Tibial artery (tissue), 4 donors: Measurements from ENCODE around the gene PLAGL2.
A peak's percentile ranks its signal among the peaks of the same experiment; 100 is the strongest.

ENCODE experiments used
- DNase-seq, 2 donors: peaks; one replicate each; pipeline ENCODE4 v3.0.0-alpha.2; 2019
- H3K27ac ChIP-seq, 2 donors: fragments of 200-600 bp; sonication (generic) in 1 of 2; 1 replicate in 1 of 2; 2 replicates in 1 of 2; pipeline ENCODE4 v1.5.1; 2018 to 2019; ENCODE audit warnings: mild to moderate bottlenecking in 1 of 2
- H3K27me3 ChIP-seq, 2 donors: fragments of 200-600 bp; sonication (generic) in 1 of 2; one replicate each; pipeline versions ENCODE4 v1.5.1 to v1.6.0; 2016 to 2019
- H3K36me3 ChIP-seq, 3 donors: fragments of 200-600 bp; sonication (generic) in 2 of 3; one replicate each; pipeline ENCODE4 v1.5.1; 2016 to 2019; ENCODE audit warnings: mild to moderate bottlenecking in 2 of 3
- H3K4me1 ChIP-seq, 4 donors: fragments of 200-600 bp; sonication (generic) in 2 of 4; 1 replicate in 3 of 4; 2 replicates in 1 of 4; pipeline ENCODE4 v1.5.1; 2016 to 2019
- H3K4me3 ChIP-seq, 2 donors: fragments of 200-600 bp; sonication (generic) in 1 of 2; 1 replicate in 1 of 2; 2 replicates in 1 of 2; pipeline ENCODE4 v1.5.1; 2018 to 2019; ENCODE audit warnings: mild to moderate bottlenecking in 2 of 2
- H3K9me3 ChIP-seq, 3 donors: fragments of 200-600 bp; sonication (generic) in 1 of 3; one replicate each; pipeline ENCODE4 v1.5.1; 2016 to 2019
- CTCF ChIP-seq, 2 experiments: fragments of 200-600 bp in 1 of 2; fragments of 450-650 bp in 1 of 2; IDR thresholded peaks; one replicate each; pipeline ENCODE4 v1.5.1; 2017 to 2019; ENCODE audit warnings: antibody characterized with exemption in 2 of 2, mild to moderate bottlenecking in 1 of 2, moderate library complexity in 1 of 2
- intact Hi-C: fragments of 100-400 bp; cut with DNase I; formaldehyde crosslinking; loops from one replicate; pipeline ENCODE4 v1.15.0; 2023; ENCODE audit warnings: low total_unique reads

PLAGL2 gene

GRCh38 chr20:32192698-32193097 lies 14.8 kb downstream of the PLAGL2 start:
- no peak for TF ChIP-seq CTCF (IDR thresholded peaks at IDR 0.05)
- Histone ChIP-seq H3K4me3 (no peak overlapping the region), H3K4me1 (peaks cover 0 to 29% (median 16%) of the 10 kb centered on the region in 4 donors), H3K27ac (no peak overlapping the region), H3K9me3 (no peaks in the 10 kb centered on the region), H3K27me3 (no peaks in the 10 kb centered on the region), H3K36me3 (peaks cover 22 to 31% (median 28%) of the 10 kb centered on the region in 3 donors)
- DNase-seq: peak in 1 of 2 donors; percentile 11
- intact Hi-C loops: no loop called here

- intact Hi-C loops: no loop called here
- Histone ChIP-seq H3K36me3 (peaks cover 16 to 22% (median 19%) of the 10 kb centered on the region in 3 donors), H3K4me3 (no peak overlapping the region), H3K9me3 (no peaks in the 10 kb centered on the region), H3K27ac (no peak overlapping the region), H3K27me3 (no peaks in the 10 kb centered on the region), H3K4me1 (peaks cover 0 to 29% (median 16%) of the 10 kb centered on the region in 4 donors)
- DNase-seq: peak in 1 of 2 donors; percentile 10
- TF ChIP-seq CTCF (IDR thresholded peaks at IDR 0.05): no peak
Observed at GRCh38 chr20:32191873-32192272, 15.7 kb downstream of the PLAGL2 start.

GRCh38 chr20:32191422-32191821 lies 16.1 kb downstream of the PLAGL2 start:
- no peaks in the 10 kb centered on the region for H3K27me3 ChIP-seq
- intact Hi-C loops: no loop called here
- H3K4me1 ChIP-seq: peaks cover 0 to 29% (median 16%) of the 10 kb centered on the region in 4 donors
- no peak overlapping the region for H3K27ac ChIP-seq
- DNase-seq: peak in 1 of 2 donors; percentile 20
- H3K36me3 ChIP-seq: peaks cover 12 to 18% (median 15%) of the 10 kb centered on the region in 3 donors
- no peak for TF ChIP-seq CTCF (IDR thresholded peaks at IDR 0.05)
- H3K9me3 ChIP-seq: no peaks in the 10 kb centered on the region
- H3K4me3 ChIP-seq: no peak overlapping the region

- Histone ChIP-seq H3K27me3 (no peaks in the 10 kb centered on the region), H3K4me1 (peaks cover 0 to 29% (median 16%) of the 10 kb centered on the region in 4 donors), H3K36me3 (peaks cover 6 to 12% (median 9%) of the 10 kb centered on the region in 3 donors), H3K4me3 (peak overlapping the region; percentile 80 to 82), H3K27ac (peak overlapping the region; percentile 86 to 90), H3K9me3 (no peaks in the 10 kb centered on the region)
- no peak for TF ChIP-seq CTCF (IDR thresholded peaks at IDR 0.05)
- intact Hi-C loops: no loop called here
- DNase-seq: peak in 1 of 2 donors; percentile 19
Observed at GRCh38 chr20:32190616-32191415, 16.7 kb downstream of the PLAGL2 start.

- Histone ChIP-seq H3K27me3 (no peaks in the 10 kb centered on the region), H3K36me3 (peaks cover 0 to 3% (median under 1%) of the 10 kb centered on the region in 3 donors), H3K27ac (peak overlapping the region; percentile 86 to 90), H3K9me3 (no peaks in the 10 kb centered on the region), H3K4me3 (peak overlapping the region; percentile 80 to 82), H3K4me1 (peaks cover 0 to 29% (median 16%) of the 10 kb centered on the region in 4 donors)
- TF ChIP-seq CTCF (IDR thresholded peaks at IDR 0.05): no peak
- DNase-seq: peak; percentile 53 to 72
- intact Hi-C loops: no loop called here
Observed at GRCh38 chr20:32189691-32190615, 17.6 kb downstream of the PLAGL2 start.
